ENCODE measurements around the gene CRLF1.

- TF ChIP-seq POLR2AphosphoS5 (IDR thresholded peaks at IDR 0.05; ENCODE audit: low read depth, low read length) (no peak), POLR2A (IDR thresholded peaks at IDR 0.05; ENCODE audit: low read depth, low read length) (no peak), TAF1 (IDR thresholded peaks at IDR 0.05; ENCODE audit: borderline replicate concordance, low read depth, low read length) (no peak)
Measured at GRCh38 chr19:18649371-18650020, 42.9 kb upstream of the CRLF1 start.
